Skin epidermis (tissue), 12 donors: Measurements from ENCODE around the gene ANKRD34A.
"Not testable (repeated sequence)": the region's sequence is repeated elsewhere in the genome, so short reads cannot be mapped to it uniquely, and the experiment has no call there.

Experiments
- H3K27ac ChIP-seq, 21 experiments: fragments of 200-600 bp; sonication (generic) in 11 of 21; one replicate each; pipeline ENCODE4 v1.5.0; 2020; ENCODE audit warnings: mild to moderate bottlenecking in 3 of 21, inconsistent platforms in 2 of 21, moderate library complexity in 2 of 21
- H3K4me3 ChIP-seq, 7 experiments: fragments of 200-600 bp; sonication (generic) in 2 of 7; one replicate each; pipeline ENCODE4 v1.5.0; 2020; ENCODE audit warnings: inconsistent platforms in 2 of 7, mild to moderate bottlenecking in 2 of 7, moderate library complexity in 1 of 7

ANKRD34A gene

GRCh38 chr1:145922266-145922665 lies 42.1 kb downstream of the ANKRD34A start:
- no peak overlapping the region for H3K27ac ChIP-seq

DNA sequence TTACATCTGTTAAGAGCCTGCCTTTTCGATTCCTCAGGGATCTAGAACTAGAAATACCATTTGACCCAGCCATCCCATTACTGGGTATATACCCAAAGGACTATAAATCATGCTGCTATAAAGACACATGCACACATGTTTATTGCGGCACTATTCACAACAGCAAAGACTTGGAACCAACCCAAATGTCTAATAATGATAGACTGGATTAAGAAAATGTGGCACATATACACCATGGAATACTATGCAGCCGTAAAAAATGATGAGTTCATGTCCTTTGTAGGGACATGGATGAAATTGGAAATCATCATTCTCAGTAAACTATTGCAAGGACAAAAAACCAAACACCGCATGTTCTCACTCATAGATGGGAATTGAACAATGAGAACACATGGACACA lies 44.1 kb downstream of the ANKRD34A start:
- H3K27ac ChIP-seq, H3K4me3 ChIP-seq: not testable (repeated sequence)

More at GRCh38 chr1:145922266-145922665, 42.1 kb downstream of the ANKRD34A start:
- H3K4me3 ChIP-seq = no peak overlapping the region

DNA sequence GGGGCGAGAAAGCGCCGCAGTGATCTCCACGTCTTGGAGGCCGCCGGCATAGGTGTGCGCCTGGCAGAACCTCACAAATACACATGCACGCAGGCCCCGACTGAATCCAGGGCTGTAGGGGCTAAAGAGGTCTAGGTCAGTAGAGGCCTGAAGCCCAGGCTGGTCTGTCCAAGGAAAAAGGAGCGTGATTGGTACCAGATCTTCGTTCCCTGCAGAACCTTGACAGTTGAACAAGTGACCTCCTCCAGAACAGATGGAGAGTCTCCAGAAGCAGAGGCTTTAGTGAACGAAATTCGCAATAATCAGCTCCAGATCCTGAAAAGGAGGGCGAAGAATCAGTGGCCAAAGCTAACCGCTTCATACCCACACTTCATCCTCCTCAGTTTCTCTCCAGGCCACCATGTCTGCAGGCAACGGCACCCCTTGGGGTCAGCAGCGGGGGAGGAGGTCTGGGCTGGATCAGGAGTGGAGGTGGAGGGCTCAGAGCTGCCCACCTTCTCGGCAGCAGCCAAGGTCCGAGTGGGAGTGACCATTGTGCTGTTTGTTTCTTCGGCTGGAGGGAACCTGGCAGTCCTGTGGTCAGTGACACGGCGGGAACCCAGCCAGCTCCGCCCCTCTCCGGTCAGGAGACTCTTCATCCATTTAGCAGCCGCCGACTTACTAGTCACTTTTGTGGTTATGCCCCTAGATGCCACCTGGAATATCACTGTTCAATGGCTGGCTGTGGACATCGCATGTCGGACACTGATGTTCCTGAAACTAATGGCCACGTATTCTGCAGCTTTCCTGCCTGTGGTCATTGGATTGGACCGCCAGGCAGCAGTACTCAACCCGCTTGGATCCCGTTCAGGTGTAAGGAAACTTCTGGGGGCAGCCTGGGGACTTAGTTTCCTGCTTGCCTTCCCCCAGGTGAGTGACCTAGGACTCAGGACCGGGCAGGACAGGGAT lies 45.1 kb downstream of the ANKRD34A start:
- H3K4me3 ChIP-seq = peak overlapping the region; percentile 63 to 88 (median 75)
- peak overlapping the region in 20 of 21 experiments; percentile 73 to 94 (median 90) for H3K27ac ChIP-seq

GRCh38 chr1:145918144-145918991 lies 46.0 kb downstream of the ANKRD34A start, which contains the start of gene PEX11B:
TSS of gene PEX11B (minus strand) at chr1:145918717. CDS start at chr1:145918688, 29 bp downstream.
- Histone ChIP-seq H3K27ac (peak within 1 kb of the TSS; percentile 59 to 94 (median 89)), H3K4me3 (peak within 1 kb of the TSS; percentile 63 to 88 (median 75))

DNA sequence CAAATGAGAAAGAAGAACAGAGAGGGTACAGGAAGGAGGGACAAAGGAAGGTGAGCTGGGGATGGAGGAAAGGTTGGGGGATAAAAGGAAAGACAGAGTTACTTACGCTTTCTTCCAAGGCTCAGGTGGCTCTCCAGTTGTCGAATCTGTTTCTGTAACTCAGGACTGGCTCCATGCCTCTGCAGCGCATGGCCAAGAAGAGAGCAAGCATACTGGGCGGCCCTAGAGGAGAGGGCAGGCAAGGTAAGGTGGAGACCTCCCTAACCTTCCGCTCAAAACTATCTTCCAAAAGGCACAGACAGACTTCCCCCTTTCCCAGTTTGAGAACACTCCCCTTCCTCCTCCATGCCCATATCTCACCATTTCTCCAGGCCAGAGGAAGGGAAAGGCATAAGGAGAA lies 46.8 kb downstream of the ANKRD34A start:
- peak overlapping the region in 19 of 21 experiments; percentile 73 to 94 (median 90) for H3K27ac ChIP-seq
- peak overlapping the region; percentile 63 to 88 (median 75) for H3K4me3 ChIP-seq

GRCh38 chr1:145916745-145917144 lies 47.6 kb downstream of the ANKRD34A start:
- Histone ChIP-seq H3K4me3 (no peak overlapping the region), H3K27ac (peak overlapping the region in 2 of 21 experiments; percentile 7 to 93)

DNA sequence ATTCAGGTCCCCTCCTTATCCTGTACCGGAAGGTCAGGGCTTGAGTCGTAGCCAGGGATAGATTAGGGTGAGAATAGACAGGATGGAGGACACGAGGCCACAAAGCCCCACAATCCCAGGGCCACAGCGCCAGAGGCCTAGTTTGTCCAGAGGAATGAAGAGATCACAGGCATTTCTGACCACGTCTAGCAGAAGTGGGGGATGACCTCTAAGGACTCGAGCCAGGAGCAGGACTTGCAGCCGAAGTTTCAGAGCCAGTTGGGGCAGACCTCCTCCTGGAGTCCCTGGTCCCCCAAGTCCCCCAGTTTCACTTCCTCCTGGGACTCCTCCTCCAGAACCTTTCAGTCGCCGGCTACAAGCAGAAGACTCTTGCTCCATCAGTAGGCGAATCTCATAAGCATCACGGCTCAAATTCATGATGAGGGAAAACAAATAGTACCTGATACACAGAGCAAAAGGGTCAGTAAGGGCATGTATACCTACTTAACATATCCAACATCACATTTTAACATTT lies 52.2 kb downstream of the ANKRD34A start:
- no peak overlapping the region for H3K4me3 ChIP-seq
- no peak overlapping the region for H3K27ac ChIP-seq
